Sigmoid colon (tissue), 7 donors: Measurements from ENCODE around the gene PPWD1. TPM values are rescaled to one million over a fixed set of nuclear protein-coding genes. Genes with fewer than 3 reads are reported as not detected.

ENCODE experiments used
- DNase-seq: peaks from one replicate; pipeline ENCODE4 v3.0.0-alpha.2; 2019
- H3K27ac ChIP-seq, 4 donors: fragments of 200-600 bp; sonication (generic); one replicate each; pipeline ENCODE4 v1.5.1; 2016 to 2019; ENCODE audit warnings: mild to moderate bottlenecking in 1 of 4
- H3K27me3 ChIP-seq, 3 donors: fragments of 200-600 bp; sonication (generic); one replicate each; pipeline ENCODE4 v1.5.1; 2019; ENCODE audit warnings: mild to moderate bottlenecking in 1 of 3
- H3K36me3 ChIP-seq, 4 donors: fragments of 200-600 bp; sonication (generic); one replicate each; pipeline ENCODE4 v1.5.1; 2016 to 2019
- H3K4me1 ChIP-seq, 4 donors: fragments of 200-600 bp; sonication (generic); one replicate each; pipeline ENCODE4 v1.5.1; 2017 to 2019
- H3K4me3 ChIP-seq, 4 donors: fragments of 200-600 bp; sonication (generic); one replicate each; pipeline ENCODE4 v1.5.1; 2017 to 2019; ENCODE audit warnings: mild to moderate bottlenecking in 2 of 4, moderate library complexity in 1 of 4
- H3K9me3 ChIP-seq, 4 donors: fragments of 200-600 bp in 3 of 4; sonication (generic) in 3 of 4; one replicate each; pipeline versions ENCODE4 v1.5.1 to v1.6.1; 2013 to 2019
- CTCF ChIP-seq, 4 experiments: fragments of 450-650 bp in 3 of 4; fragments of 200-600 bp in 1 of 4; IDR thresholded peaks; one replicate each; pipeline ENCODE4 v1.5.1; 2016 to 2019; ENCODE audit warnings: antibody characterized with exemption in 4 of 4, mild to moderate bottlenecking in 3 of 4, moderate library complexity in 2 of 4
- EP300 ChIP-seq, 4 donors: sonication (generic); formaldehyde crosslinking; IDR thresholded peaks; one replicate each; pipeline ENCODE4 v1.6.1; 2017; ENCODE audit warnings: antibody characterized with exemption in 4 of 4
- POLR2A ChIP-seq, 2 donors: fragments of 450-650 bp; IDR thresholded peaks; one replicate each; pipeline ENCODE4 v1.6.1; 2016; ENCODE audit warnings: antibody characterized with exemption in 2 of 2, mild to moderate bottlenecking in 2 of 2, moderate library complexity in 2 of 2
- POLR2AphosphoS5 ChIP-seq, 4 donors: sonication (generic); formaldehyde crosslinking; IDR thresholded peaks; one replicate each; pipeline ENCODE4 v1.6.1; 2017; ENCODE audit warnings: antibody characterized with exemption in 4 of 4
- WGBS, 2 donors: extraction: QIAGEN DNeasy Blood & Tissue Kit; methylation state at CpG; one replicate each; pipeline ENCODE4 v1.1.7; 2013; 5-methylcytosine and 5-hydroxymethylcytosine counted together
- intact Hi-C: fragments of 100-400 bp; cut with DNase I; formaldehyde crosslinking; loops from one replicate; pipeline ENCODE4 v1.15.1; 2023
- polyA plus RNA-seq, 3 donors: library from polyadenylated mRNA; stranded (reverse); fragments of 200-250 nt; gene quantifications; one replicate each; pipeline ENCODE4 v1.2.3, GENCODE V29; 2013
- total RNA-seq, 4 donors: library from RNA; depleted of rRNA; stranded (reverse); fragments of >200 nt; gene quantifications; one replicate each; pipeline ENCODE4 v1.1.0, GENCODE V29; 2016
- donor health status: healthy with polysubstance abuse.
- donor health status: Bipolar disorder and iron deficiency.
- donor health status: healthy.

PPWD1 gene
- total and polyA plus RNA-seq, 7 donors: 9.7 to 91.1 (median 50.2) TPM

GRCh38 chr5:65539827-65540226 lies 23.3 kb upstream of the PPWD1 start:
- H3K4me1 ChIP-seq: no peaks in the 10 kb centered on the region
- no peaks in the 10 kb centered on the region for H3K9me3 ChIP-seq
- H3K27ac ChIP-seq: no peak overlapping the region
- intact Hi-C loops: no loop called here
- no peaks in the 10 kb centered on the region for H3K36me3 ChIP-seq
- H3K4me3 ChIP-seq: no peak overlapping the region
- TF ChIP-seq POLR2A (IDR thresholded peaks at IDR 0.05) (no peak), POLR2AphosphoS5 (IDR thresholded peaks at IDR 0.05) (no peak), EP300 (IDR thresholded peaks at IDR 0.05) (no peak), CTCF (IDR thresholded peaks at IDR 0.05) (no peak)
- DNase-seq: no peak
- no peaks in the 10 kb centered on the region for H3K27me3 ChIP-seq

GRCh38 chr5:65544473-65544872 lies 18.6 kb upstream of the PPWD1 start:
- 95 to 96% methylated on average over 4 of the region's 4 CpGs for WGBS, 2 donors
- intact Hi-C loops: no loop called here
- Histone ChIP-seq H3K27ac (no peak overlapping the region), H3K4me1 (no peaks in the 10 kb centered on the region), H3K4me3 (no peak overlapping the region), H3K9me3 (no peaks in the 10 kb centered on the region), H3K36me3 (no peaks in the 10 kb centered on the region), H3K27me3 (no peaks in the 10 kb centered on the region)
- TF ChIP-seq POLR2AphosphoS5 (IDR thresholded peaks at IDR 0.05): no peak
- TF ChIP-seq EP300 (IDR thresholded peaks at IDR 0.05): no peak
- TF ChIP-seq POLR2A (IDR thresholded peaks at IDR 0.05): no peak
- TF ChIP-seq CTCF (IDR thresholded peaks at IDR 0.05): no peak
- no peak for DNase-seq

GRCh38 chr5:65546141-65546540 lies 17.0 kb upstream of the PPWD1 start:
- Histone ChIP-seq H3K9me3 (no peaks in the 10 kb centered on the region), H3K4me1 (no peaks in the 10 kb centered on the region), H3K4me3 (no peak overlapping the region), H3K36me3 (no peaks in the 10 kb centered on the region), H3K27ac (no peak overlapping the region), H3K27me3 (no peaks in the 10 kb centered on the region)
- DNase-seq: no peak
- 86 to 94% methylated on average over 5 of the region's 5 CpGs for WGBS, 2 donors
- intact Hi-C loops: no loop called here
- TF ChIP-seq CTCF (IDR thresholded peaks at IDR 0.05) (no peak), POLR2AphosphoS5 (IDR thresholded peaks at IDR 0.05) (no peak), EP300 (IDR thresholded peaks at IDR 0.05) (no peak), POLR2A (IDR thresholded peaks at IDR 0.05) (no peak)

- WGBS, 2 donors: 88 to 93% methylated on average over 7 of the region's 7 CpGs
These were observed 14.8 kb upstream of the PPWD1 start for GRCh38 chr5:65548281-65548680.

More at GRCh38 chr5:65548281-65548680, 14.8 kb upstream of the PPWD1 start:
- Histone ChIP-seq H3K4me3 (no peak overlapping the region), H3K9me3 (no peaks in the 10 kb centered on the region), H3K27me3 (no peaks in the 10 kb centered on the region), H3K27ac (no peak overlapping the region), H3K4me1 (no peaks in the 10 kb centered on the region), H3K36me3 (no peaks in the 10 kb centered on the region)
- TF ChIP-seq POLR2A (IDR thresholded peaks at IDR 0.05): no peak
- TF ChIP-seq EP300 (IDR thresholded peaks at IDR 0.05): no peak
- no peak for TF ChIP-seq CTCF (IDR thresholded peaks at IDR 0.05)
- no peak for TF ChIP-seq POLR2AphosphoS5 (IDR thresholded peaks at IDR 0.05)
- no peak for DNase-seq
- intact Hi-C loops: no loop called here
